ENCODE results near the gene DIO3. TPM values are rescaled to one million over a fixed set of nuclear protein-coding genes. Genes with fewer than 3 reads are reported as not detected.
A peak's percentile ranks its signal among the peaks of the same experiment; 100 is the strongest.

Gene DIO3
- polyA plus RNA-seq, 3 donors = not detected

DNA sequence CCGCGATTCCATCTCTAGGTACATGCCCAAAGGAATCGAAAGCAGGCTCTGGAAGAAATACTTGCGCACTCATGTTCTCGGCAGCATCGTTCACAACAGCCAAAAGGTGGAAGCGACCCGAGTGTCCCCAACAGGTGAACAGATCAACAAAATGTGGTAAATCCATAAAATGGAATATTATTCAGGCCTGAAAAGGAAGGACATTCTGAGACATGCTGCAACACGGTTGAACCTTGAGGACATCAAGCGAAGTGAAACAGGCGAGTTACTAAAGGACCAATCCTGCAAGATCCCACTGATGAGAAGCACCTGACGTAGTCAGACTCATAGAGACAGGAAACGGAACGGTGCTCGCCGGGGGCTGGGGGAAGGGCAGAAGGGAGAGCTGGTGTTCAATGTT lies 17.5 kb upstream of the DIO3 start:
- H3K9ac ChIP-seq (ENCODE audit: insufficient read depth, low read length, poor library complexity, severe bottlenecking) = no peak overlapping the region
- peaks cover 0 to 10% (median 4%) of the 10 kb centered on the region in 7 donors for H3K9me3 Mint-ChIP-seq
- no peak overlapping the region for H3K27ac Mint-ChIP-seq

DNA sequence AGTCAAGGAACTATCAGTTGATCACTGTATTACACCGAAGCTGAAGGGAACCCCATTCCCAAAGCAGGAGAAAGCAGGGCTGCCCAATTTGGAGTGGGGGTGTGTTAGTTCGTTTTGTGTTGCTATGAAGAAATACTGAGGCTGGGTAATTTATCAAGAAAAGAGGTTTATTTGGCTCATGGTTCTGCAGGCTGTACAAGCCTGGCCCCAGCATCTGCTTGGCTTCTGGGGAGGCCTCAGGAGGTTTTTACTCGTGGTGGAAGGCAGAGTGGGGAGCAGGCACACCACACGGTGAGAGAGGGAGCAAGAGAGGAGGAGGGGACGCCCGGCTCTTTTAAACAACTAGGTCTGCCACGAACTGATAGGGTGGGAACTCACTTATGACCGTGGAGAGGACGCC lies 16.7 kb upstream of the DIO3 start:
- peaks cover 0 to 10% (median 4%) of the 10 kb centered on the region in 7 donors for H3K9me3 Mint-ChIP-seq
- no peaks in the 10 kb centered on the region for H3K4me1 Mint-ChIP-seq
- Histone ChIP-seq H3K9me3 (replicated peaks in 1 of 2; ENCODE audit: control insufficient read depth in 1 of 2, insufficient read depth in 1 of 2, low read length in 2 of 2) (peaks cover 0 to 6% of the 10 kb centered on the region in 2 donors), H3K4me1 (ENCODE audit: control insufficient read depth in 1 of 2, insufficient read depth in 2 of 2, low read length in 2 of 2) (no peaks in the 10 kb centered on the region), H3K27ac (ENCODE audit: low read depth in 1 of 2, low read length in 2 of 2) (no peak overlapping the region), H3K9ac (ENCODE audit: insufficient read depth, low read length, poor library complexity, severe bottlenecking) (no peak overlapping the region), H3K4me3 (replicated peaks in 1 of 3; ENCODE audit: low read depth in 2 of 3, low read length in 3 of 3) (no peak overlapping the region), H3K4me2 (replicated peaks; ENCODE audit: extremely low read depth, low read length, poor library complexity, severe bottlenecking) (no peak overlapping the region), H2AFZ (ENCODE audit: insufficient read depth, low read depth, low read length, poor library complexity, severe bottlenecking) (no peak overlapping the region), H3K36me3 (replicated peaks in 1 of 2; ENCODE audit: control insufficient read depth in 1 of 2, insufficient read depth in 2 of 2, low read length in 2 of 2) (no peaks in the 10 kb centered on the region), H3K79me2 (ENCODE audit: insufficient read depth, low read length) (no peaks in the 10 kb centered on the region), H3K27me3 (ENCODE audit: control insufficient read depth in 2 of 2, insufficient read depth in 2 of 2, low read length in 2 of 2) (no peaks in the 10 kb centered on the region), H4K20me1 (ENCODE audit: insufficient read depth, low read length) (no peaks in the 10 kb centered on the region)
- intact Hi-C loops (cut with micrococcal nuclease) = no loop called here
- peak overlapping the region in 2 of 7 donors; percentile 3 to 11 for H3K27ac Mint-ChIP-seq
- no peak for DNase-seq
- no peak overlapping the region for H3K4me3 Mint-ChIP-seq
- peaks cover 6 to 11% (median 7%) of the 10 kb centered on the region in 3 donors for H3K27me3 Mint-ChIP-seq (ENCODE audit: low read depth in 3 of 3)
- TF ChIP-seq, protein P1, sequence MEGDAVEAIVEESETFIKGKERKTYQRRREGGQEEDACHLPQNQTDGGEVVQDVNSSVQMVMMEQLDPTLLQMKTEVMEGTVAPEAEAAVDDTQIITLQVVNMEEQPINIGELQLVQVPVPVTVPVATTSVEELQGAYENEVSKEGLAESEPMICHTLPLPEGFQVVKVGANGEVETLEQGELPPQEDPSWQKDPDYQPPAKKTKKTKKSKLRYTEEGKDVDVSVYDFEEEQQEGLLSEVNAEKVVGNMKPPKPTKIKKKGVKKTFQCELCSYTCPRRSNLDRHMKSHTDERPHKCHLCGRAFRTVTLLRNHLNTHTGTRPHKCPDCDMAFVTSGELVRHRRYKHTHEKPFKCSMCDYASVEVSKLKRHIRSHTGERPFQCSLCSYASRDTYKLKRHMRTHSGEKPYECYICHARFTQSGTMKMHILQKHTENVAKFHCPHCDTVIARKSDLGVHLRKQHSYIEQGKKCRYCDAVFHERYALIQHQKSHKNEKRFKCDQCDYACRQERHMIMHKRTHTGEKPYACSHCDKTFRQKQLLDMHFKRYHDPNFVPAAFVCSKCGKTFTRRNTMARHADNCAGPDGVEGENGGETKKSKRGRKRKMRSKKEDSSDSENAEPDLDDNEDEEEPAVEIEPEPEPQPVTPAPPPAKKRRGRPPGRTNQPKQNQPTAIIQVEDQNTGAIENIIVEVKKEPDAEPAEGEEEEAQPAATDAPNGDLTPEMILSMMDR (IDR thresholded peaks at IDR 0.05) = no peak
- H3K36me3 Mint-ChIP-seq = no peaks in the 10 kb centered on the region
- 91% methylated on average over 4 of the region's 9 CpGs for WGBS (ENCODE audit: insufficient coverage)

More for the DNA sequence above, 17.5 kb upstream of the DIO3 start:
- intact Hi-C loops (cut with micrococcal nuclease) = no loop called here
- Histone ChIP-seq H3K9me3 (replicated peaks in 1 of 2; ENCODE audit: control insufficient read depth in 1 of 2, insufficient read depth in 1 of 2, low read length in 2 of 2) (peaks cover 0 to 6% of the 10 kb centered on the region in 2 donors), H2AFZ (ENCODE audit: insufficient read depth, low read depth, low read length, poor library complexity, severe bottlenecking) (no peak overlapping the region), H3K27me3 (ENCODE audit: control insufficient read depth in 2 of 2, insufficient read depth in 2 of 2, low read length in 2 of 2) (no peaks in the 10 kb centered on the region), H3K79me2 (ENCODE audit: insufficient read depth, low read length) (no peaks in the 10 kb centered on the region), H3K4me1 (ENCODE audit: control insufficient read depth in 1 of 2, insufficient read depth in 2 of 2, low read length in 2 of 2) (no peaks in the 10 kb centered on the region), H3K4me2 (replicated peaks; ENCODE audit: extremely low read depth, low read length, poor library complexity, severe bottlenecking) (no peak overlapping the region), H3K36me3 (replicated peaks in 1 of 2; ENCODE audit: control insufficient read depth in 1 of 2, insufficient read depth in 2 of 2, low read length in 2 of 2) (no peaks in the 10 kb centered on the region), H3K4me3 (replicated peaks in 1 of 3; ENCODE audit: low read depth in 2 of 3, low read length in 3 of 3) (no peak overlapping the region), H3K27ac (ENCODE audit: low read depth in 1 of 2, low read length in 2 of 2) (no peak overlapping the region), H4K20me1 (ENCODE audit: insufficient read depth, low read length) (no peaks in the 10 kb centered on the region)
- Mint-ChIP-seq H3K36me3 (no peaks in the 10 kb centered on the region), H3K27me3 (ENCODE audit: low read depth in 3 of 3) (peaks cover 6 to 13% (median 7%) of the 10 kb centered on the region in 3 donors), H3K4me3 (no peak overlapping the region), H3K4me1 (no peaks in the 10 kb centered on the region)
- TF ChIP-seq, protein P1 (IDR thresholded peaks at IDR 0.05) = no peak
- no peak for DNase-seq
- WGBS (ENCODE audit: insufficient coverage) = 96% methylated on average over 13 of the region's 16 CpGs

All from CD14-positive monocyte (primary cell).